Hypothalamus (tissue), 51 donors: Measurements from ENCODE around the gene SNX20.

Experiments used
- DNase-seq, 51 donors: peaks; one replicate each; lab custom pipeline; 2025; lab: John Stamatoyannopoulos, UW

Gene SNX20

DNA sequence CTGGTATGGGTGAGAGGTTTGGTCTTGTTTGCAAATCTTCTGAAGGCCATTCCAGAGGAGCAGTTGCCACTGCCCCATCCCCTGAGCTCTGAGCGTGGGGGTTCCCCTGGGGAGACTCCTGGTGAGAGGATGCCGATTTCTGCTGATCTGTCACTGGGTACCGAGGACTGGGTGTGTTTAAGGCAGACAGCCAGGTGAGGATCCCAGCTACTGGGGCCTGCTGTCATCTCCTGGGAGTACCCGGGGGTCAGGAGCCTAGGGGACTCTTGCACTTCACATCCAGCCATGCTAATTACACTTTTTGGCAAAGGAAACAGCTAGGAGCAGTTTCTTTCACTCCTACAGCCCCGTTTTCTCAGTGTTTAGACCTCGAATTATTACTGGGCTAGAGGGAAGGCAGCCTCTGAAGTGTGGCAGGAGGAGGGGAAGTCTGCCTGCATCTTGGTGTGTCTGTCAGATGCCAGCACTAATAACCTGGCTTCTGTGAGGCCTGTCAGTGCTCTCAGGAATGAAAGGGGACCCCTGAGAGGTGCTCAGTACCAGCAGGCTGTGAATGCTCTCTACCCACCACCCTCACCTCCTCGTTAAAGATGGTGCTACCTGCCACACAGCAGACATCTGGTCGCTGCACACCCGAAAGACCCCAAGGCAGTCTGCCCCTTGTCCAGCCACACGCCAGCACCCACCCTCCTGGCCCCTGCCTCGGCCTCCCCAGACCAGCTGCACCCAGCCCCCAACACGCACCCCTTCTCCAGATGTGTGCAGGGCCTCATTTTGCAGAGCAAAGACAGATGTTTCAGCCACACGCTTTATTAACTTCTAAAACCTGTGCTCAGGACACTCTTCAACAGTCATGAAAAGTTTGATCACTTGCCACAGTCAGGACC is 43.2 kb downstream of the SNX20 start:
- no peak for DNase-seq

DNA sequence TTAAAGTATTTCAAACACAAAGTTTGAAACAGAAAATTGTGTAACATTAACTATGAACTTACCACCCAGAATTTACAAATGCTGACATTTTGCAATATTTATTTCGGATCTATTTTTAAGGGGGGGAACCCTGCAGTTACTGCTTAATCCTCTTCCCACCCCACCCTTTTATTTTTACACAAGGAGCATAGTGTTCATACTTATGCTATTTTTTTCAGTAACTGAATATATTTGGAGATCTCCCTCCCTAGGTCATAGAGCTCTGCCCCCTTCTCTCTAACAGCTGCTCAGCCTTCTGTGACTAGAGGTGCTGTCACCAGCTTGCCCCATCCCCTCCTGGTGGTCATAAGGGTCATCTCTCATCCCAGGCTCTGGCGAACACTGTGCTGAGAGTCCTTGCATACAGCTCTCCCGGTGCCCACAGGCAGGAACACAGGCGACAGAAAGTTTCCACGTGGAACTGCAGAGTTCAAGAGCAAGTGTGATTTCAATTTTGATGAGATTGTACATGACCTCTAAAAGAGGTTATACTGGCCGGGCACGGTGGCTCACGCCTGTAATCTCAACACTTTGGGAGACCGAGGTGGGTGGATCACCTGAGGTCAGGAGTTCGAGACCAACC is 44.2 kb downstream of the SNX20 start:
- DNase-seq, result no peak

DNA sequence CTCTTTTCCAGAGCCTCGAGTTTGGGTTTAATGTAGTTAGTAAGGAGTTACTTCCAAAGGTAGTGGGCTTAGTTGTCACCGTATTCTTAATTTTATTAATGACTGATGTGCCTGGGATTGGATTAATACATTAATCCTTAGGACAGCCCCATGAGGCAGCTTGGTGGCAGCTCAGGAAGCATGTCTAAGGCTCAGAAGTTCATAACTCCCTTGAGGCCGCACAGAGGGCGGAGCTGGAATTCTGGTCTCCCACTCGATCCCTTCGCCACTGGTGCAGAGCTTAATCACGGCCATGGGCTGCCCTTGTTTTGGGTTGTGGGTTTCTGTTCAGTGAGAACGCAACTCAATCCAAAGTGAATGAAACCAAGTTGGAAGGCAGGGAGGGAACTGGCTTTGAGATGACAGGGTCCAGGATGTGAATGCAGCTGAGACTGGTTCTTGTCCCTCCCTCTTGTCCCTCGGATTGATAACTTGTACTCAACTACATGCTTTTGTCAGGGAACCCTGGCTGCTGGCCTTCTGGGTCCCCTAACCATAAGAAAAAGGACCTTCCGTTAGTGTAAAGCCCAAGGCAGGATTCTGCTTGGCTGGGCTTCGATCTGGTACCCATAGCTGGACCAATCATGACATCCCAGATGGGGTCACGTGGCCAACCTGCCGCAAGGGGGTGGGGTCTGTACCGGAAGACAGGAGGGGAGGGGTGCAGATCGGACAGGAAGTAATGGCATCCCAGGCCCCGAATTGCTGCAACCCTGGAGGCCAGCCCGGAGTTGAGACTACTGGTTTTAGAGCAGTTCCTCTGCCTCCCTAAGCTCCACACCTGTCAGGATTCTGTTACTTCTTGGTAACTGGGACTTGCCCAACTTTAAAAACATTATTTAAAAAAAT is 45.4 kb downstream of the SNX20 start:
- DNase-seq, result no peak

DNA sequence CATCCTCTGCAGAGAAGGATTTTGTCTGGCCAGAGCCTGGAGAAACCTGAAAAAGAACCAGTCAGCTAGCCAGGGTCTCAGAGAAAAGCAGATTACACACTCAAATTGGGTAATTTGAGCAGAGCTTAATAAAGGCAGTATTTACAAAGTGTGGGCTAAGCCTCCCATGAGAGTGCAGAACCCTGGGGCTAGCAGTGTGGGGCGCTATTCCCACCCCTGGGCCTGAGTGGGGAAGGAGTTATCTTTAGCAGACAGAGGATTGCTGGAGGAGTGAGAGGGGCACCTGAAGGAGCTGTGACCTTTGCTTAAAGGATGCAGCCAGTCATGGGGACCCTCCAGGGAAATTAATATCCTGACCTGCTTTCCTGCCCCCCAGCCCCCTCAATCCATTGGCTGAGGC is 46.2 kb downstream of the SNX20 start:
- no peak for DNase-seq

DNA sequence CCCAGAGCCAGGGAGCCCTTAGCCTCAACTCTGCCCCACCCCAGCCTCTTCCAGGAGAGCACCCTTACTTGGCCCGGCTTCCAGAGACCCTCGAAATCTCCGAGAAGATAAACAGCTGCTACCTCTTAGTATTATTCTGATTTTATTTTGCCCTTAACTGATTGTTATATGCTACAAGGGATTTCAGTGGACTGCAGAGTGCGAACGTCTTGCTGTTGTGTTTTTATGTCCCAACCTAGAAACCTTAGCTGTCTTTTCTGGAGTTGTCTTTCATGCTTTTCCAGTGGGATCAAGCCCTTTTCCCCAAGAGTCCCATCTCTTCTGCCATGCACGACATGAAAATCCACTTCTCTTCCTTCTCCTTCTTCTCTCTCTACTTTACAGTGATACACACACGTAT is 47.0 kb downstream of the SNX20 start:
- no peak for DNase-seq

DNA sequence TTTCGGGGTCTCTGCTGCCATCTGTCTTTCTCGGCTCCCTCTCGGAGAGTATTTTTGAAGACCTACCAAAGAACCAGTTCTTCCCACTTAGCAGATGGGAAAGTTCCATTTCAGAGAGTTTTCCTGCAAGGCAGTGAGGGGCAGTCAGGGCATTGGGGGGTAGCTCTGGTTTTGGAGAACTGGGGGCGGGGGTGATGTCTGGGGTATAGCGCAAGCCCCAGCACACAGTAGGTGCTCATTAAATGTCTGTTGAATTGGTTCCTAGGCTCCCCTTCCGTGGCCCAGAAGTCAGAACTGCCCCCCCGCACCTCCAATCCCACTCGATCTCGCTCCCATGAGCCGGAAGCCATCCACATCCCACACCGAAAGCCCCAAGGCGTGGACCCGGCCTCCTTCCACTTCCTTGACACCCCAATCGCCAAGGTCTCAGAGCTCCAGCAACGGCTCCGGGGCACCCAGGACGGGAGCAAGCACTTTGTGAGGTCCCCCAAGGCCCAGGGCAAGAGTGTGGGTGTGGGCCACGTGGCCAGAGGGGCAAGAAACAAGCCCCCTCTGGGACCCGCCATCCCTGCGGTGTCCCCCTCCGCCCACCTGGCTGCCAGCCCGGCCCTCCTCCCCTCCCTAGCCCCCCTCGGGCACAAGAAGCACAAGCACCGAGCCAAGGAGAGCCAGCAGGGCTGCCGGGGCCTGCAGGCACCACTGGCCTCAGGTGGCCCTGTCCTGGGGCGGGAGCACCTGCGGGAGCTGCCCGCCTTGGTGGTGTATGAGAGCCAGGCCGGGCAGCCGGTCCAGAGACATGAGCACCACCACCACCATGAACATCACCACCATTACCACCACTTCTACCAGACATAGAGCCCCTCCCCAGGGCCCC is 47.9 kb downstream of the SNX20 start:
- no peak for DNase-seq

DNA sequence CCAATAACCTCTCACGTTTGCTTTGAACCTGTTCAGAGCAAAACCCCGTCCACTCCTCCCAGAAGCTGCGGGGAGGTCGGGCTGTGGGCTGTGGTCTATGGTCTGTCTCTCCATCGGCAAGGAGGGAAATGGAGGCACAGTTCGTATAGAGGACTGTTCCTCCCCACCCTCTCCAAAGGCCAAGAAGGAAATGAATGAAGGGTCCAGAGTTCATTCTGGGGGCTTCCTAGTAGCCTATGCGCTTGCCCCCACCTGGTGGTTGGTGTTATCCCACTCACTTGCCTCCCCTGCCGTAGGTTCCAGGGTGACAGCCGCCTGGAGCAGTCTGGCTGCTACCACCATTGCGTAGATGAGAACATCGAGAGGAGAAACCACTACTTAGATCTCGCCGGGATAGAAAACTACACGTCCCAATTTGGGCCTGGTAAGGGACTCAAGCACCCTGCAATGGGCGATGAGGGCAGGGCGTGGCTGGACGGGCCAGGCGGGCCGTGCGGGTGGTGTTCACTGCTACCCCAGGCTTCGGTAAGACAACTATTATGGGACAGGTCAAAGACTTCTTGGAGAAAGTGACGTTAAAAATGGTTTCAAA is 49.0 kb downstream of the SNX20 start:
- DNase-seq, result no peak

DNA sequence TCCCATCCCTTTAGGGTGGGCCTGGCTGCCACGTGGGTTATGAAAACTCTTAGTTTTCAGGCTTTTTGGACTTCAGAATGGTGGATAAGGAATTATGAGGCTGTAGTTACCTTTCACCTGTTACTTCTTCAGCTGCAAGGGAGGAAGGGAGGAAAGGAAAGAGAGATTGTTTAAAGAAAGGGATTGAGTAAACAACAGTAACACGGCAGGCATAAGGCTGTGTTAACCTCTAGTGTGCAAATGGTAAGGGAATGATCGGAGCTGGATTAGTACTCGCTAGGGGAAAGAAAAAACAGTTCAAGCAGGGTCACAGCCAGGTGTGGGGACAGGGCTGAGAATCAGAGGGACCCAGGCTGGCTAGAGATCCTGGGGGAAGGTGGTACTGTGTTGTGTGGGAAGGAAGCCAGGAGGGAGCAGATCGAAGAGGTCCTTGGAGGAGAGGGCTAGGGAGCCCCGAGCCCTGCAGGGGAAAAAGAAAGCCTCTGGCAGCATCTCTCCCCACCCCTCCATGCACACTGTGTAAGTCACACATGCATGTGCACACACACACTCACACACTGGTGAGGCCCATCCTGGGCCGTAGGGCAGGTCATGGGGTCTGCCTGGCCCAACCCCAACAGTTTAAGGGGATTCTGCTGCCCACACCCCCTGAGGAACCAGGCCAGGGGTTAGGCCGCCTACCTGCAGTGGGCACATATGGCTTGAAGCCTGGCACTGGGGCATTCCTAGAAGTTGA is 49.7 kb downstream of the SNX20 start:
- DNase-seq, result no peak

DNA sequence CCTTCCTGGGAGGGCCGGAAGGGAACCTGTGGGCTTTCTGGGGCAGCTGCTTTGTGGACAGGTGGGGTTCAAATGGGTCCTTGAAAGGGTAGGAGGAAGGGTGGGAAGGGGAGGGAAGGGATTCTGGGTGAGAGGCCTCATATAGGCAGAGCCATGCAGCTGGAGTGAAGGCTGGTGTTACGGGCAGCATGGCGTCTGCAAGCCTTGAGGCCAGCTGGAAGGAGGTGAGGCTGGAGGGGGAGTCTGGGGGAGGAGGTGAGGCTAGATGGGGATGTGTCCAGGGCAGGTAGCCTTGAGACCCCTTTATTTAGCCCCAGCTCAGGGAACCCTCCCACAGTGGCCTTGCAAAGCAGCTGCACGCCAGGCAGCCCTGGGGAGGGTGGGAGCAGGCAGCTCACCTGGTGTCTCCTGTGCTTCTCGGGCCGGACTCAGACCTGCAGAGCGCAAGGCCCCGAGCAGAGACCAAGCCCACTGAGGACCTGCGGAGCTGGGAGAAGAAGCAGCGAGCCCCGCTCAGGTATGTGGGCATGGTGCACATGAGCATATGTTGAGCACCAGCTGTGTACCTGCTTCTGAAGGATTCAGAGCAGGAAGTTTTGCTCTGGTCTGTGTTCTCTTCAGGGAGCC is 50.6 kb downstream of the SNX20 start:
- no peak for DNase-seq

DNA sequence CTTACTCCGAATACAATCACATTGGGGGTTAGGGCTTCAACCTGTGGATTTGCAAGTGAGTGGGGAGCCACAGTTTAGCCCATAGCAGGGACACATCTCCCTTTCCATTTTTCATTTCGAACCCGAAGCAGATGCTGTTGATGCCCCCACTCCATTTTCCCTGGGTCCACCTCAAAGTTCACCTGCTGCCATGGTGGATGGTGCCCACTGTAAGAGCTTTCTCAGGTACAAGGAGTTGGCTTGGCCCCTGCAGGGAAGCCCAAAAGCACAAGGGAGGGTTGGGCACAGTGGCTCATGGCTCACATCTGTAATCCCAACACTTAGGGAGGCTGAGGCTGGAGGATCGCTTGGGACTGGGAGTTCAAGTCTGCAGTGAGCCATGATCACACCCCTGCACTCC is 51.8 kb downstream of the SNX20 start:
- no peak for DNase-seq

DNA sequence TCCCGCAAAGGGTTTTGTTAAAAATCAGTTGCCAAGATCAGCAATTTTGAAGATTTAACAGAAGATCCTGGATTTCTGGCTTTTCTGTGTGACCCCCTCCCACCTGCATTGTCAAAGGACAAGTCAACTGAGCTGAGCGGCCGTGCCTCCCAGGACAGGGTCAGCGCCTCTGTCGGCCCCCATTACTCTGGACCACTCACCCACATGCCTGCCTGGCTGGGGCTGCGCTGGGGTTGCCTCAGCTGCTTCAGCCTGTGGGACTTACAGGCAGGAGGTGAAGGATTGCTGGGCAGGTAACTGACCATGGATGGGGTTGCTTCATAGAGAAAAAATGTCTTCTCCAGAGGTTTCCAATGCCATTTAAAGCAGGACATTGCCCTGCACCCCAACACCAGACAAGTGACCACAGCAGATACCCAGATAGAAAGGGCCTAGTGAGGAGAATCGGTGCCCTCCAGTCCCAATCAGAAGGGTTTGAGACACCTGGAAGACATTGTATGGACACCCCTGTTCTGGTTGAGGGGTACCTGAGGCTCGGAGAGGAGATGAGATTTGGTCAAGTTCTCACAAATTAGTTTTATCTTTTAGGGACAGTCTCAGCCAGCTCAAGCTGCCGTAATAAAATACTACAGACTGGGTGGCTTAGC is 52.8 kb downstream of the SNX20 start:
- DNase-seq, result no peak

DNA sequence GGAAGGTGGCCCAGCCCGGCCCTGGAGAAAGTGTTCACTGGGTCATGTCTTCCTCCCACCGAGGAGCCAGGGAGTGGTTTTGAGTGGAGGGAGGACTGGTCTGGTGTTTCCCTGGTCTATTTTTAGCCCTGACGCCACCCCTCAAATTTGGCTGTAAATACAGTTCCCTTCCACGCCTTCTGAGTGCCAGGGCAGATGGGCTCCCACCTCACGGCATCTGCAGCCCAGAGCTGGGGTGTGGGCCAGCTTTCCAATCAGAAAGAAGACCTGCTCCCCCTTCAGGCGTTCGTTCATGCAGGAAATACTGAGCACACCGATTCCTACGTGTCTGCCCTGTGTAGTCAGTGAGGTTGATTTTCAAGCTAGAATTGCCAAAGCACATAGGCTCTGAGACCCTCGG is 53.7 kb downstream of the SNX20 start:
- DNase-seq, result peak in 12 of 51 donors; percentile 6 to 26 (median 13)

DNA sequence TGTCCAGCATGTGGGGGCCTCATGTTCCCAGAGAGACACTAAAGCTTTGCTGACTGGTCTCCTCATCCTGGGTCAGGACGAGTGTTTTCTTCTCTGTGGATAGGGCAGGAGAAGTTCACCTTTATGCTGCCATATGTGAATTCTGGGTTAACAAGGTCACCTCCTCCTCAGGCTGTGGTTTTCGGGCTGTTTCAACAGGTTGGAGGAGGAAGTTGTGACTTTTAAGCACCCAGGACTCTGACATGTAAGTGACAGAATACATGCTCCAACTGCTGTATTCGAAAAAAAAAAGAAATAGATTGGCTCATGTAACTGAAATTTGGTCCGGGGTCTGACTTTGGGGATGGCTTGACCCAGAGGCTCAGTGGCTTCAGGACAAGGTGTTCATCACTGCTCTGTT is 54.2 kb downstream of the SNX20 start:
- DNase-seq, result no peak

DNA sequence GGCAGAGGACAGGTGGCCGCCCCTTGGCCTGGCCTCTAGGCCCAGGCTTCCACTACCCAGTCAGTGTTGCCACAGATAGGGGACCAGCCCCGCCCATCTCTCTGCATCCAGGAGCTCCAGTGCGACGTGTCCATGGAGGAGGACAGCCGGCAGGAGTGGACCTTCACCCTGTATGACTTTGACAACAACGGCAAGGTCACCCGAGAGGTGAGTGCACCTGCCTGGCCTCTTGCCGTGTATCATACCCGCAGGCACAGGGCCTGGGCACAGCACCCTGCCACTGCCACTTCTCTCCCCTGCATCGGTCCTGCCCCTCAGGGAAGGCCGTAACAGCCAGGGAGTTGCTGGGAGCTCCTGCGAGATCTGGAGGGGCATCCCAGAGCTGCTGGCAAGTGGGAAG is 55.7 kb downstream of the SNX20 start:
- DNase-seq, result no peak

DNA sequence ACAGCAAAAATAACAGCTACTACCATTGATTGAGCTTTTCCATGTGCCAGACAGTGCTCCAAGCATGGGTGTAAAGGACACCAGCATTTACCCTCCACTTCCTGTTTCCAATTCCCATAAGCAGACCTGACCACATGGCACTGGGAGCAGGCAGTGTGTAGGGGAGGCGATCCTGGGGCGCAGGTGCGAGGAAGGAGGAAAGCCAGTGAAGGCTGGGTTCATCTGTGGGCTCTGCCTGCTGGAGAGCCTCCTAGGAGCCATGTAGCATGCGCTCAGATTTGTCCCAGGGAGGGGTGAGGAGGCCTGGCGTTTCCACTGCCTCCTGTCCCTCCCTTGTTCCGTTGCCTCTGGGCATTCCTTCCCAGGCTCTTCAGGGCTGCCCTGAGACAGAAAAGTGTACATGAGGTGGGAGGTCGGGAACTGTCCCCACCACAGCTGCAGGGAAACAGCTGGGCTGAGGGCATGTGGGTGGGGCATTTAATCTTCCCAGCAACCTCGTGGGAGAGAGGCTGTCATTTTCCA is 56.6 kb downstream of the SNX20 start:
- no peak for DNase-seq

DNA sequence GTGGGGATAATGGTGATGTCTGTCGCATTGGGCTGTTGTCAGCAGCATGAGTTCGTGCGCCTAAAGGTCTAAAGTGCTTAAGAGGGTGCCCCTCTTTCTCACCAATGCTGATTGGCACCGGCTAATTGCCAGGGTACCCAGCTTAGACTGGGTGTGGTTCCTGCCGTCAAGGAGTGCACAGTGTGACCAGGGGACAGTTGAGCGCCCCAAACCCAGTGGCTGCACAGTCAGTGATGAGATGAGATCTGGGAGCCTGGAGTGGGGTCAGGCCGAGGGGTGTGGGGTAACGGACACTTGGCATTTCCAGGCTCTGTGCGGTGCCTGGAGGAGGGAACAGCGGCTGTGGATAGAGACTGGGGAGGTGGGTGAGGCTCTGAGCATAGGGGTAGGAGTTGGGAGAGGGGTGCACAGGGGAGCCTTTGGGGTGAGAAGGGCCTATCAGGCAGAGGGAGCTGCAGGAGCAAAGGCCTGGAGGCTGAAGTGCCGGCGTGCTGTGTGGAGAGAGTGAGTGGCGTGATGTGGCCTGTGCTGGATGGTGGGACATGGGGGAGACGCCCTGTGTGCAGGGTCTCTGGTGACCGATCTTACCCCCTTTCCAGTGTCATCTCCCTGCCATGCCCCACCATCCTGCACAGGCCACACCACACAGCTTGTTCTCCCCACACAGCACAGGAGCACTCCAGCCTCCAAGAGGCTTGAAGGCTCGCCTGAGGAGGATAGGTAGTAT is 58.3 kb downstream of the SNX20 start:
- no peak for DNase-seq

DNA sequence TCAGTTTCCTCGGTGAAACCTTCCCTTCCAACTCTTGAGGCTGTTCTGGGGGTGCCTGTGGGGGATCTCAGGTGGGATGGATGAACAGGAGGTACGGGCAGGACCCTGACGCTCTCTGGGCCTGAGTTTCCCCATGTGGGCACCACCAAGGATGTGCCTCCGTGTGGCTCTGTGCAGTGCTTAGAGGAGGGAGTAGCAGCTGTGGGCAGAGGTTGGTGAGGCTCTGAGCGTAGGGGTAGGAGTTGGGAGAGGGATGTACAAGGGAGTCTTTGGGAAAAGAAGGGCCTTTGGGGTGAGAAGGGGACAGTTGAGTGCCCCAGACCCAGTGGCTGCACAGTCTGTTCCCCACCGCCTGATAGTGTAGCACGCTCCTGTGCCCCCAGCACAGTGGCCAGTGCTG is 59.1 kb downstream of the SNX20 start:
- no peak for DNase-seq
